Adrenal gland (tissue), 5 donors: Measurements from ENCODE around the gene DNM1L.

Source experiments
- POLR2A ChIP-seq, 2 donors: fragments of 450-650 bp; IDR thresholded peaks; one replicate each; pipeline ENCODE4 v1.6.1; 2017; ENCODE audit warnings: antibody characterized with exemption in 2 of 2, mild to moderate bottlenecking in 2 of 2, moderate library complexity in 1 of 2
- TF ChIP-seq, protein P1 (sequence below), 6 experiments: fragments of 450-650 bp in 4 of 6; fragments of 200-600 bp in 2 of 6; sonication (generic) in 1 of 6; IDR thresholded peaks; 1 replicate in 5 of 6; 2 replicates in 1 of 6; pipeline versions ENCODE4 v1.5.1 to v1.8.0; 2016 to 2021; ENCODE audit warnings: antibody characterized with exemption in 6 of 6, mild to moderate bottlenecking in 2 of 6, moderate library complexity in 1 of 6
- donor health status: DM: no; HTN: no; CAD: no.

DNA sequence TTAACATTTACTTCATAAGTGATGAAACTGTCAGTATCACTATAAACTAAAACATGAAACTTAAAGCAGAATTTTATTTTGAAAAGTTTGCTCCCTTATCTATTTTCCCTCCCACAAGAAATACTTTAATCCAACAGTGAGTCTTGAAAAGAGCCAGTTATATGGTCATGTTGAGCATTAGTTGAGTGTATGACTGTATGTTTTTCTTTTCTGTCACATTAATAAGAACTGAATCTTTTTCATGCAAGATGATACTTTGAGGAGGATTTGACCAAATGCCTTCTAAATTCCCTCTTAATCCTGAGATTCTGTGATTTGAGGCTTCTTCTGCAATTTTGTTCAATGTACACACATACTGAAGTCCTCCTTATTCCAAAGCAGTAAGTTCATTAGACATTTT is 110.3 kb downstream of the DNM1L start:
- TF ChIP-seq POLR2A (IDR thresholded peaks at IDR 0.05) = no peak
- TF ChIP-seq, protein P1, sequence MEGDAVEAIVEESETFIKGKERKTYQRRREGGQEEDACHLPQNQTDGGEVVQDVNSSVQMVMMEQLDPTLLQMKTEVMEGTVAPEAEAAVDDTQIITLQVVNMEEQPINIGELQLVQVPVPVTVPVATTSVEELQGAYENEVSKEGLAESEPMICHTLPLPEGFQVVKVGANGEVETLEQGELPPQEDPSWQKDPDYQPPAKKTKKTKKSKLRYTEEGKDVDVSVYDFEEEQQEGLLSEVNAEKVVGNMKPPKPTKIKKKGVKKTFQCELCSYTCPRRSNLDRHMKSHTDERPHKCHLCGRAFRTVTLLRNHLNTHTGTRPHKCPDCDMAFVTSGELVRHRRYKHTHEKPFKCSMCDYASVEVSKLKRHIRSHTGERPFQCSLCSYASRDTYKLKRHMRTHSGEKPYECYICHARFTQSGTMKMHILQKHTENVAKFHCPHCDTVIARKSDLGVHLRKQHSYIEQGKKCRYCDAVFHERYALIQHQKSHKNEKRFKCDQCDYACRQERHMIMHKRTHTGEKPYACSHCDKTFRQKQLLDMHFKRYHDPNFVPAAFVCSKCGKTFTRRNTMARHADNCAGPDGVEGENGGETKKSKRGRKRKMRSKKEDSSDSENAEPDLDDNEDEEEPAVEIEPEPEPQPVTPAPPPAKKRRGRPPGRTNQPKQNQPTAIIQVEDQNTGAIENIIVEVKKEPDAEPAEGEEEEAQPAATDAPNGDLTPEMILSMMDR (IDR thresholded peaks at IDR 0.05) = no peak
